ENCODE measurements around the gene GFRA3.
"Not testable (repeated sequence)": the region's sequence is repeated elsewhere in the genome, so short reads cannot be mapped to it uniquely, and the experiment has no call there.

GFRA3 gene

GRCh38 chr5:138274189-138274853 is at the start of gene GFRA3:
Gene GFRA3, minus strand, starts transcription at chr5:138274621. Its CDS starts 197 bp downstream, at chr5:138274424.
- in situ Hi-C loops (cut with HindIII; ENCODE audit: low sequenced_read_pairs), result no loop called here

GRCh38 chr5:138318211-138318610 is 43.8 kb upstream of the GFRA3 start:
- in situ Hi-C loops (cut with HindIII; ENCODE audit: low sequenced_read_pairs), result not testable (repeated sequence)

GRCh38 chr5:138316355-138316754 is 41.9 kb upstream of the GFRA3 start:
- in situ Hi-C loops (cut with HindIII; ENCODE audit: low sequenced_read_pairs), result no loop called here

- in situ Hi-C loops (cut with HindIII; ENCODE audit: low sequenced_read_pairs), result no loop called here
Observed at GRCh38 chr5:138315751-138316278, 41.4 kb upstream of the GFRA3 start.

- in situ Hi-C loops (cut with HindIII; ENCODE audit: low sequenced_read_pairs), result no loop called here
Observed at GRCh38 chr5:138305797-138306196, 31.4 kb upstream of the GFRA3 start.

GRCh38 chr5:138303372-138303771 is 29.0 kb upstream of the GFRA3 start:
- in situ Hi-C loops (cut with HindIII; ENCODE audit: low sequenced_read_pairs), result no loop called here

GRCh38 chr5:138289296-138289695 is 14.9 kb upstream of the GFRA3 start:
- in situ Hi-C loops (cut with HindIII; ENCODE audit: low sequenced_read_pairs), result no loop called here

- in situ Hi-C loops (cut with HindIII; ENCODE audit: low sequenced_read_pairs), result no loop called here
Observed at GRCh38 chr5:138287246-138287645, 12.8 kb upstream of the GFRA3 start.

- in situ Hi-C loops (cut with HindIII; ENCODE audit: low sequenced_read_pairs), result no loop called here
Observed at GRCh38 chr5:138282920-138283742, 8.7 kb upstream of the GFRA3 start.

GRCh38 chr5:138280915-138281314 is 6.5 kb upstream of the GFRA3 start:
- in situ Hi-C loops (cut with HindIII; ENCODE audit: low sequenced_read_pairs), result no loop called here

- in situ Hi-C loops (cut with HindIII; ENCODE audit: low sequenced_read_pairs), result no loop called here
Observed at GRCh38 chr5:138276402-138277054, 2.1 kb upstream of the GFRA3 start.

GRCh38 chr5:138275895-138276294 is 1.5 kb upstream of the GFRA3 start:
- in situ Hi-C loops (cut with HindIII; ENCODE audit: low sequenced_read_pairs), result no loop called here

GRCh38 chr5:138275379-138275782 is 960 bp upstream of the GFRA3 start:
- in situ Hi-C loops (cut with HindIII; ENCODE audit: low sequenced_read_pairs), result no loop called here

GRCh38 chr5:138273834-138274188 is 610 bp downstream of the GFRA3 start:
- in situ Hi-C loops (cut with HindIII; ENCODE audit: low sequenced_read_pairs), result no loop called here

GRCh38 chr5:138272681-138273080 is 1.7 kb downstream of the GFRA3 start:
- in situ Hi-C loops (cut with HindIII; ENCODE audit: low sequenced_read_pairs), result no loop called here

GRCh38 chr5:138271281-138271680 is 3.1 kb downstream of the GFRA3 start:
- in situ Hi-C loops (cut with HindIII; ENCODE audit: low sequenced_read_pairs), result no loop called here

GRCh38 chr5:138264183-138264582 is 10.2 kb downstream of the GFRA3 start:
- in situ Hi-C loops (cut with HindIII; ENCODE audit: low sequenced_read_pairs), result no loop called here

- in situ Hi-C loops (cut with HindIII; ENCODE audit: low sequenced_read_pairs), result no loop called here
Observed at GRCh38 chr5:138263581-138263980, 10.8 kb downstream of the GFRA3 start.

GRCh38 chr5:138258704-138259292 is 15.6 kb downstream of the GFRA3 start:
- in situ Hi-C loops (cut with HindIII; ENCODE audit: low sequenced_read_pairs), result no loop called here

GRCh38 chr5:138257583-138257982 is 16.8 kb downstream of the GFRA3 start:
- in situ Hi-C loops (cut with HindIII; ENCODE audit: low sequenced_read_pairs), result no loop called here

GRCh38 chr5:138252944-138253343 is 21.5 kb downstream of the GFRA3 start:
- in situ Hi-C loops (cut with HindIII; ENCODE audit: low sequenced_read_pairs), result no loop called here

Measured in DLD1 (cell line).